HCT116 (cell line): ENCODE measurements around the gene B4GALT7. TPM values are rescaled to one million over a fixed set of nuclear protein-coding genes. Genes with fewer than 3 reads are reported as not detected.
A peak's percentile ranks its signal among the peaks of the same experiment; 100 is the strongest.

Source experiments
- ATAC-seq: fragments of 200-7000 bp; cut with Tn5 transposase; 2 replicates; pipeline ENCODE4 v1.9.1; 2020; ENCODE audit warnings: mild to moderate bottlenecking, moderate library complexity
- BruUV-seq: library from RNA; stranded (reverse); fragments of 400-500 nt; replicated peaks from 2 replicates; lab custom pipeline; 2021; lab: Mats Ljungman, UMichigan
- CTCF ChIA-PET: fragments of 300-600 bp; sonication (Branson Sonifier 250); formaldehyde crosslinking; loops from one replicate; lab custom pipeline; 2021; ENCODE audit warnings: antibody characterized with exemption; lab: Charles Lee
- POLR2A ChIA-PET: fragments of 300-600, 350-600 bp; sonication (Branson Sonifier 250); formaldehyde crosslinking; loops from one replicate; lab custom pipeline; 2021; ENCODE audit warnings: antibody characterized with exemption; lab: Charles Lee
- RAD21 ChIA-PET, 2 experiments: fragments of 300-600 bp; sonication (Branson Sonifier 250); formaldehyde crosslinking; loops; one replicate each; lab custom pipeline; 2023; ENCODE audit warnings: low total read pairs in 2 of 2; ENCODE audit not compliant: uncharacterized antibody in 2 of 2, unreplicated experiment in 2 of 2, low non-redundant PET in 1 of 2; lab: Charles Lee
- DNase-seq: peaks from one replicate; pipeline ENCODE4 v3.0.0-alpha.2; 2010; ENCODE audit warnings: low read depth, low spot score
- H2AFZ ChIP-seq: fragments of 200-600 bp; shearing (Covaris generic), sonication (generic); 2 replicates; pipeline ENCODE4 v1.6.1; 2017; ENCODE audit warnings: low read depth, mixed run types, mixed read lengths, antibody characterized with exemption, low read length; ENCODE audit not compliant: poor library complexity, severe bottlenecking
- H3K27ac ChIP-seq: 2 replicates; pipeline ENCODE4 v1.5.1; 2012; ENCODE audit warnings: low read depth, low read length
- H3K27me3 ChIP-seq: fragments of 200-600 bp; sonication (generic); 2 replicates; pipeline ENCODE4 v1.6.1; 2016; ENCODE audit warnings: mixed run types, low read length, mixed read lengths; ENCODE audit not compliant: insufficient read depth
- H3K36me3 ChIP-seq, 2 experiments: fragments of 200-500 bp in 1 of 2; fragments of 200-600 bp in 1 of 2; sonication (Bioruptor generic) in 1 of 2; sonication (generic) in 1 of 2; 2 replicates each; pipeline versions ENCODE4 v1.5.1 to v1.6.1; 2014 to 2016; ENCODE audit warnings: low read length in 2 of 2, inconsistent platforms in 1 of 2, mixed read lengths in 1 of 2, mixed run types in 1 of 2; ENCODE audit not compliant: insufficient read depth in 2 of 2, control insufficient read depth in 1 of 2
- H3K4me1 ChIP-seq, 2 experiments: fragments of 200-600 bp in 1 of 2; sonication (generic) in 1 of 2; 2 replicates each; pipeline versions ENCODE4 v1.5.1 to v1.6.1; 2012 to 2017; ENCODE audit warnings: low read length in 2 of 2, inconsistent platforms in 1 of 2, mild to moderate bottlenecking in 1 of 2, mixed read lengths in 1 of 2, mixed run types in 1 of 2, moderate library complexity in 1 of 2; ENCODE audit not compliant: insufficient read depth in 2 of 2, control insufficient read depth in 1 of 2
- H3K4me2 ChIP-seq: fragments of 200-600 bp; sonication (generic); 2 replicates; pipeline ENCODE4 v1.6.1; 2017; ENCODE audit warnings: mixed run types, low read length, mixed read lengths
- H3K4me3 ChIP-seq, 2 experiments: fragments of 200-600 bp in 1 of 2; sonication (generic) in 1 of 2; replicated peaks in 1 of 2; 2 replicates each; pipeline ENCODE4 v1.5.1; 2011 to 2016; ENCODE audit warnings: low read length in 2 of 2, control low read depth in 1 of 2, low read depth in 1 of 2, mild to moderate bottlenecking in 1 of 2, mixed read lengths in 1 of 2, mixed run types in 1 of 2
- H3K79me2 ChIP-seq: fragments of 200-600 bp; sonication (generic); 2 replicates; pipeline ENCODE4 v1.6.1; 2017; ENCODE audit warnings: mild to moderate bottlenecking, mixed run types, low read length, moderate library complexity, mixed read lengths; ENCODE audit not compliant: insufficient read depth
- H3K9ac ChIP-seq: fragments of 200-600 bp; sonication (generic); 2 replicates; pipeline ENCODE4 v1.6.1; 2016; ENCODE audit warnings: low read length, mixed read lengths
- H3K9me2 ChIP-seq: fragments of 200-600 bp; sonication (generic), shearing (Covaris generic); 2 replicates; pipeline ENCODE4 v1.6.1; 2017; ENCODE audit warnings: mixed run types, mild to moderate bottlenecking, moderate library complexity; ENCODE audit not compliant: insufficient read depth
- H3K9me3 ChIP-seq, 2 experiments: fragments of 200-500 bp in 1 of 2; fragments of 200-600 bp in 1 of 2; sonication (Bioruptor generic) in 1 of 2; sonication (generic) in 1 of 2; 2 replicates each; pipeline ENCODE4 v1.6.1; 2014 to 2017; ENCODE audit warnings: low read length in 2 of 2, mixed read lengths in 2 of 2, inconsistent platforms in 1 of 2, low read depth in 1 of 2, mild to moderate bottlenecking in 1 of 2, mixed run types in 1 of 2, moderate library complexity in 1 of 2; ENCODE audit not compliant: control insufficient read depth in 1 of 2, insufficient read depth in 1 of 2
- H4K20me1 ChIP-seq: fragments of 200-600 bp; sonication (generic), shearing (Covaris generic); 2 replicates; pipeline ENCODE4 v1.6.1; 2017; ENCODE audit warnings: mixed run types, mild to moderate bottlenecking, moderate library complexity; ENCODE audit not compliant: insufficient read depth
- CBX3 ChIP-seq: IDR thresholded peaks from 2 replicates; pipeline ENCODE4 v1.6.1; 2012; ENCODE audit warnings: low read depth
- CEBPB ChIP-seq: IDR thresholded peaks from 2 replicates; pipeline ENCODE4 v1.6.1; 2012; ENCODE audit warnings: low read depth
- CTCF ChIP-seq, 3 experiments: fragments of 200-600 bp in 1 of 3; sonication (generic) in 1 of 3; IDR thresholded peaks in 2 of 3; conservative IDR thresholded peaks in 1 of 3; 2 replicates each; pipeline ENCODE4 v1.5.1; 2012 to 2017; ENCODE audit warnings: low read depth in 2 of 3, low read length in 2 of 3, antibody characterized with exemption in 1 of 3, borderline replicate concordance in 1 of 3, control low read depth in 1 of 3, mild to moderate bottlenecking in 1 of 3, mixed read lengths in 1 of 3, mixed run types in 1 of 3, moderate library complexity in 1 of 3; ENCODE audit not compliant: insufficient read depth in 1 of 3
- EZH2phosphoT487 ChIP-seq: fragments of 200-600 bp; IDR thresholded peaks from 2 replicates; pipeline ENCODE4 v1.6.1; 2018; ENCODE audit warnings: antibody characterized with exemption, borderline replicate concordance
- MAX ChIP-seq: IDR thresholded peaks from 2 replicates; pipeline ENCODE4 v1.6.1; 2012
- ZBTB33 ChIP-seq: IDR thresholded peaks from 2 replicates; pipeline ENCODE4 v1.6.1; 2011; ENCODE audit warnings: mild to moderate bottlenecking, low read length, moderate library complexity; ENCODE audit not compliant: insufficient replicate concordance; ENCODE audit errors: extremely low read depth
- intact Hi-C: fragments of 100-400 bp; cut with micrococcal nuclease; formaldehyde crosslinking; loops from 2 replicates; pipeline ENCODE4 v1.10.0; 2022
- total RNA-seq: library from RNA; stranded (reverse); gene quantifications from one replicate; pipeline ENCODE4 v1.2.1, GENCODE V29; 2021; ENCODE audit not compliant: unreplicated experiment

The B4GALT7 gene
- total RNA-seq, 1 experiment from 2014 or later = 25.2 TPM

- TF ChIP-seq CTCF (IDR thresholded peaks at IDR 0.05 in 2 of 3, conservative IDR thresholded peaks at IDR 0.05 in 1 of 3; ENCODE audit: borderline replicate concordance in 1 of 3, insufficient read depth in 1 of 3, low read depth in 2 of 3, low read length in 2 of 3) (no peak), CBX3 (no peak), MAX (no peak), EZH2phosphoT487 (no peak)
Observed at GRCh38 chr5:177555665-177556064, 44.3 kb upstream of the B4GALT7 start (continued).

- H3K79me2 ChIP-seq = peaks cover 18% of the 10 kb centered on the region
- ATAC-seq (no peak), DNase-seq (no peak)
- H3K4me3 ChIP-seq = no peak overlapping the region
- ChIA-PET RAD21 (no interaction called here), POLR2A (interaction anchor here (0.6 kb wide), 1 partner anchor 911 kb away, joined by 3 read pairs; no protein-coding TSS in a partner anchor), CTCF (no interaction called here)
- 0 out of 2 replicates have a peak overlapping the region, but pooled peaks have one; percentile 5 for H3K4me2 ChIP-seq
- H3K9ac ChIP-seq = no peak overlapping the region
- H3K36me3 ChIP-seq = peaks cover 0 to under 1% of the 10 kb centered on the region in 2 experiments; a peak in 1 of 4 replicates
- peaks cover 11 to 22% of the 10 kb centered on the region in 2 experiments; a peak in 3 of 4 replicates for H3K4me1 ChIP-seq
- no TSS peak for BruUV-seq
- H3K9me2 ChIP-seq = no peaks in the 10 kb centered on the region
- H3K27ac ChIP-seq = no peak overlapping the region
- no peaks in the 10 kb centered on the region for H3K27me3 ChIP-seq
- no peak overlapping the region for H2AFZ ChIP-seq
- H3K9me3 ChIP-seq = peaks cover 2% of the 10 kb centered on the region in 2 experiments; a peak in 3 of 4 replicates
- TF ChIP-seq MAX (0 out of 2 replicates have a peak, but pooled peaks have one; percentile 0), ZBTB33 (no peak), CEBPB (no peak)
- TF ChIP-seq, all 23 proteins: peak for 1
- no peaks in the 10 kb centered on the region for H4K20me1 ChIP-seq
- intact Hi-C loops = no loop called here
Observed at GRCh38 chr5:177557041-177557647, 42.8 kb upstream of the B4GALT7 start.
